GM18520 (cell line): ENCODE measurements around the gene RRBP1.
"Not testable (repeated sequence)": the region's sequence is repeated elsewhere in the genome, so short reads cannot be mapped to it uniquely, and the experiment has no call there.

Experiments
- ATAC-seq: cut with Tn5 transposase; IDR thresholded peaks from one replicate; pipeline ENCODE4 v1.9.1; 2021; ENCODE audit not compliant: unreplicated experiment

The RRBP1 gene

DNA sequence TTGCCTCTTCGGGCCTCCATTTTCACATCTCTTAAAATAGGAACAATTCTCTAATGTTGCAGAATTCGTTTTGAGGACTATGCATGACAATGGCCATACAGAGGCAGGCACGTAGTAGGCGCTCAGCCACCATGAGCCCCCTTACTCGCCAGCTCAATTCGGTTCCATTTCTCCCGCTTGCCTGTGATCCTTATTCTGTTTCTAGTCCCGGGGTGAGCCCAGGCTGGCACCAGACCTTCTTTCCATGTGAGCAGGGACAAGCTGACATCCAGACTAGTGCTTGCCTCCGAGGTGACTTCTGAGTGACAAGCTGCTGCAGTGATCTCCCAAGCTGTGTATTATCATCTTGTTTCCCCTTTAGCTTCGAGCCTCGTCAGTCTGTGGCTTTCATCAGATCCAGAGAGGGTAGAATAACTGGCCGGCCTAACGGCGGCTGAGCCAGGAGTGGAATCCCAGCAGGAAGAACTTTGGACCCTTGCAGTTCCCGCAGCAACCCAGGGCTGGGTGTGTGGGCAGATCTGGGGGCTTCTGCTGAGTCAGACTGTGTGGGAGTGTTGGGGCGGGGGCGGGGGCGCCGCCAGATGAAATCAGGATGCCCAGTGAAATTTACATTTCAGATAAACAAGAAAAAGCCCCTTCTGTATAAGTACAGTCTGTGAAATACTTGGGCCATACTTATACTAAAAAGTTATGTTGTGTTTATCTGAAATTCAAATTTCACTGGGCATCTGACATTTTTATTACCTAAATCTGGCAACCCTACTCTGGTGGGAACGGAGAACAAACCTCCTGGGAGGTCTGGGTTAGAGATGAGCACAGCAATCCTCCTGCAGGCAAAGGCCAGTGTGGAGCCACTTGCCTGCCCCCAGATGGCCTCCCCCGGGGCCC, 28.6 kb upstream of the RRBP1 start:
- no peak for ATAC-seq

GRCh38 chr20:17709361-17710293, 27.6 kb upstream of the RRBP1 start:
- ATAC-seq = no peak

DNA sequence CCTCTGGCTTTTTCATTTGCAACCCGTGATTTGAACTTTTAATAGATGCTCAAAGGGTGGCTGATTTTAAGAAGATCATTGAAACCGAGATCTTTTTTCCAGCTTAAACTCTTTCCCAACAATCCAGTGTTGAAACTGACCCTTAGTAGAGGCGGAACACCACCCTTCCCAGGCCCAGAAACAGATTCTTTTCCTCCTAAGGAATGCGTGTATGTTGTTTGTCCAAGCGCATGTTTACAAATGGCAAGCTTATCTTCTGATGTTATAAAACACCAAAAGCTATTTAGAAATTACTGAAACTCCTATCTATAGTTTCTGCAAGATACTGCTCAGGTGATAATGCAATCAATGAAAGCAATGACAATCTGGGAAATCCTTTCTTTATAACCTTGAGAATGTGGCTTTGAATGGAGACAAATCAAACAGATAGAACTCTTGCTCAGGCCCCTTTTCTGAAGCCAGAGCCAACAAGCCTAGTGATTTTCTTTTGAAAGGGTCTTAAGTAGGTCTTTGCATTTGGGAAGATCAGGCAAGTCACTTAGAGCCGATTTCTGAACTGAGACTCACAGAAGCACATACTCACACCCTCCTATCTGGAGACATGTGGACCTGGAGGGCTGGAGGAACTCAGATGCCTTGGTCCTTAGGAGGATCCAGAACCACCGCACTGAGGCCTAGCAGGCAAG, 26.8 kb upstream of the RRBP1 start:
- ATAC-seq = no peak

- not testable (repeated sequence) for ATAC-seq
Measured at GRCh38 chr20:17707951-17708350, 25.9 kb upstream of the RRBP1 start.

- no peak for ATAC-seq
Measured at GRCh38 chr20:17706632-17707031, 24.6 kb upstream of the RRBP1 start.

DNA sequence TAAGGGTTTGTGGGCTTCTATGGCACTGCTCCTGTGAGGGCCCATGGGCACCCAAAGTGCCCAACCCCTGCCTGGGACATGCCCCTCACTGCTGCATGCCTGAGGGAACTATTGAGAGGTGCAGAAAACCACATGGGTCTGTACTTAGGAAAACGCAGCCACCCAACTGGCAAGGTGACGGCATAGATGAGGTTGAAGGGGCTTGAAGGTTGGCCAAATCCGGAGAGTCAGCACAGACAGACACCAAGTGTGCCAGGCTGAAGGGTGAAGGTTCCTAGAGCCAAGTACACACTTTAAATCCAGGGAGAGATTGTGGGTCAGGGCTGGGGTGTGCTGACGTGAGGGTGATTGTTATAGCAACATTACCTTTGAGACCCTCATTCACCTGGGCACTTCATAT, 23.9 kb upstream of the RRBP1 start:
- ATAC-seq = no peak

GRCh38 chr20:17704589-17705317, 22.7 kb upstream of the RRBP1 start:
- no peak for ATAC-seq

GRCh38 chr20:17701826-17702225, 19.8 kb upstream of the RRBP1 start:
- no peak for ATAC-seq

DNA sequence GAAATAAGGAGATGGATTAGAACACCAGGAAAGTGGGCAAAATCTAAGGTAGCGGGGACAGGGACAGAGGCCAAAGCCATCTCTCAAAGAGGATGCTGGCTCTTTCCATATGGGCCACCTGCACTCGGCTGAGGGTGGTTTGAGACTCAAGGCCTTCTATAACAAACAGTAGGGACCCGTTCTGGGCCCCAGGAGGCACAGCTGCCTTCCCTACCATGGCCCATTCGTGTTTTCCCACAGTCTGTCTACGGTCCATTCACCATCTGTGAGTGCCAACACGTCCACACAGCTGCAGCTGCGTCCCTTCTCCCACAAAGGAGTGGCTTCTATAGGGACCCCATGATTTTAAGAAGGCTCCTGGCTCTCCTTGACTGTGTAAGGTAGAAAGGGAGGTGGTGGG, 18.6 kb upstream of the RRBP1 start:
- ATAC-seq = no peak

GRCh38 chr20:17699931-17700351, 17.9 kb upstream of the RRBP1 start, which contains the start of gene BANF2:
Gene BANF2, plus strand, starts transcription at chr20:17699966. Its CDS starts 25,060 bp downstream, at chr20:17725026.
- no peak for ATAC-seq

DNA sequence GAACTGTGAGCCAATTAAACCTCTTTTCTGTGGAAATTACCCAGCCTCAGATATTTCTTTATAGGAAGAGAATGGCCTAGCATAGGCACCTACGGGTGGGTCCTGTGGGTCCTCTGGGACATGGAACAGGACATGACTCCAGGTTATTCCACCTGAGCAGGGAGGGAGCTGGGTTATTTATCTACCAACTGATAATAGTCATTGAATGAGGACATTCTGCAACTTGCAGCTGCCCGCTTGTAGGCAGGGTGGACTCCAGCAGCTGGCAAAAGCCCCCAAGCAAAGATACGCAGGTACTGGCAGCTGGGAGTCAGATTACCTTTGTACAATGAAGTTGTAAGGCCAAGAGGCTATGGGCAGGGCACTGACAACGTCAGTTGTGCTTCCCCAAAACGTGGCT, 16.3 kb upstream of the RRBP1 start:
- no peak for ATAC-seq

DNA sequence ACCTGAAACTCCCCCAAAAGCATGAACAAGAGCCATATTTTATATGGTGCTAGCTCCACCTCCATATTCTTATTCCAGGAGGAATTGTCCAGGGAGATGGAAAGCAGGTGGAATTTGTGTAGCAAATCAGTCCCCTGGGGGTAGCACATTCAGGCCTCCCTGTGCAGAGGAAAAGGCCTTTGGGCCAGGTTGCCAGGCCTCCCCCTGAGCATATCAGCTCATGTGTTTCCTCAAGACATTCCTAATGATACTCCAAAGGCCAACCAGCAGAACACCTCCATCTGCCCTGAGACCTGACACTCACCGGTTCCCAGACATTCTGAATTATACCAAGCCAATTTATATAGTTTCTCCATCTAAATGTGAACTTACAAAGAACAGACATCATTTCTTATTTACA, 15.1 kb upstream of the RRBP1 start:
- no peak for ATAC-seq

DNA sequence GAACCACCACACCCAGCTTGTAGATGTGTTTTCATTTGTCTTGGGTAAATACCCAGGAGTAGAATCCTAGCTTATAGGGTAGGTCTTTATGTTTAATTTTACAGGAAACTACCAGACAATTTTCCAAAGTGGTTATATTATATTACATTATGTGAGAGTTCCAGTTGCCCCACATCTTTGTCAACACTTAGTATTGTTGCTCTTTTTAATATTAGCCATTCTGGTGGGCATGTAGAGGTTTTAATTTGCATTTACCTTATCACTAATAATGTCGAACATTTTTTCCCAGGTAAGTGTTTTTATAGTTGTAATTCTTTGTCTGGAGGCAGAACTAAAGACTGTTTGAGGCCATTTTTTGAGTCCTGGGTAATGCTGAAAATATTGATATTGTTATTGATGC, 14.2 kb upstream of the RRBP1 start:
- ATAC-seq = no peak

DNA sequence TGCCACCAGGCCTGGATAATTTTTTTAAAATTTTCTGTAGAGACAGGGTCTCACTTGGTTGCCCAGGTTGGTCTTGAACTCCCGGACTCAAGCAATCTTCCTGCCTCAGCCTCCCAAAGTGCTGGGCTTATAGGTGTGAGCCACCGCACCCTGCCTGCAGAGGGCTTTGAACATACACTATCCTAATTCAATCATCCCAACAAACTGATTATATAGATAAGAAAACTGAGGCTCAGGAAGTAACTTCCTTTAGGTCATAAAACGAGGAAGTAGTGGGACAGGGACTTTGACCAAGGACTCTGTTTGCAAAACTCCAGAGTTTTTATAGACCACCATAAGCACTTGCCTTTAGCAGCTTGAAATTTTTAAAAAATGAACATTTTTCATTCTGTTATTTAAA, 12.7 kb upstream of the RRBP1 start:
- ATAC-seq = no peak

DNA sequence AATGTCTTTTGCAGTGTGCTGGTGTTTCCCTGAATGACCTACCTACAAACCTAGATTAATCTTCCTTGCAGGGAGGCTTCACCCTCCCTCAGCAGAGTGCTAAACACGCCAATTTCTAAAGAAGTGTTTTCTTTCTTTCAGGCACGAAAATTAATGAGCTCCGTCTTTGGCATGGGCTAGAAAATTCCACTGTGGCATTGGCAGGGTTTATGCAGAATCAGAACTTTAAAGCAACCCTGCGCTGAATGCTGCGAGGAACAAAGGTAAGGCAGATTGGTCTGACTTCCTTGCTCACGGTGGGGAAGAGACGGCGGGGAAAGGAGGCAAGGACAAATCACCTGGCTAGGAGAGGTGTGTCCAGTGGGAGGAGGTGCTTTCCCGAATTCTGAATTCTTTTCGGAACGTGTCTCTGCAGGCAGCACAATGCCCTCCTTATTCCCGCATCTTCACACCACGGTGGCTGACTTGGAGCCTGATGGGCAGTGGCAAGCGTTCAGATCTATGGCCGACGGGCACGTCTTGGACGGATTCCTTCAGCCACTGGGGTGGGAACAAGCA, 11.5 kb upstream of the RRBP1 start:
- ATAC-seq = no peak

- ATAC-seq = no peak
Measured at GRCh38 chr20:17691758-17692157, 9.7 kb upstream of the RRBP1 start.

GRCh38 chr20:17690144-17690543, 8.1 kb upstream of the RRBP1 start:
- ATAC-seq = no peak

DNA sequence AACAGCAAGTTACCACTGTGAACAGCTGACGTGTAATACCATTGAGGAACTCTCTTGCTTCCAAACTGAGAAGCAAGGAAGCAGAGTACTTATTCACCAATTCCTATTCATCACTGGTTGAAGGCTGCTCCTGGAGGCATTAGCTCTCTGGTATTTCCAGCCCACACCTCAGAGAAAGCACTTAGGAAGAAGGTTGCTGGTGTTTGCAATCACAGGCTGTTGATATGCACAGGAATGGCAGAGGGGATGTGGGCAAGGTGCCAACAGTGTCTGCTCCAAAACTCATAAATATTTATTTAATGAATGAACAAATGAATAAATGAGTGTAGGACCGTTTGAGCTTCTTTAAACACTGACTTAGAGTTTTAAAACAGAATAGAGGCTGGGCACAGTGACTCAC, 6.9 kb upstream of the RRBP1 start:
- ATAC-seq = no peak

DNA sequence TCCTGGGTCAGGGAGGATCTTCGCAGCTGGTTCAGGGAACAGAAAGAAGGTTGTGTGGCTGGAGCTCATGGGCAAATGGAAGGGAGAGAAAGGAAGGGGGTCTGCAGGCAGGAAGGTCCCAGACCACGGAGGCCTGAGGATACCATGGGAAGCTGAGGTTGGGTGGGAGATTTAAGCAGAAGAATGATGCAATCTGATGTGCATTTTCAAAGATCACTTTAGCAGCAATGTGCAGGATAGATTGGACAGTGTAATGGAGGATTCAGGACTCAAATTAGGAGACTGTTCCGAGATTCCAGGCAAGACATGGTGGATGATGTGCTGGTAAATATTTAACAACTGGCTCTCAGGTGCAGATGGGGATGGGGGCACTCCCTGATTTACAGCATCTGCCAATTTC, 5.8 kb upstream of the RRBP1 start:
- no peak for ATAC-seq

DNA sequence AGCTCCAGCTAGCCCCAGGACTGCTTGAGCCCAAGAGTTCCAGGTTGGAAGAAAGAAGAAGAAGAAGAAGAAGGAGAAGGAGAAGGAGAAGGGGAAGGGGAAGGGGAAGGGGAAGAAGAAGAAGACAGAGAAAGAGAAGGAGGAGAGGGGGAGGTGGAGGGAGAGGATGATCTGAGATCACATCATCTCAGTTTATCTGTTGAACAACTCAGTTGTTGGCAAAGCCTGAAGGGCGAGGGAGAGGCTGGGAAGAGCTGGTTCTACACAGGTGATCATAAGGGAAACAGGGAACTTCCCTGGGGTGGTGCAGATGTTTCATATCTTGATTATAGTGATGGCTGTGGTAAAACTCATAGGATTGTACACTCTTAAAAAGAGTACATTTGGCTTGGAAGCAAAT, 3.1 kb upstream of the RRBP1 start:
- ATAC-seq = no peak
